IMR-90 (cell line): ENCODE measurements around the gene CHIT1. TPM values are rescaled to one million over a fixed set of nuclear protein-coding genes. Genes with fewer than 3 reads are reported as not detected.

Experiments used
- ATAC-seq: fragments of 200-7000 bp; cut with Tn5 transposase; 2 replicates; pipeline ENCODE4 v1.9.1; 2020; ENCODE audit warnings: low read depth, mild to moderate bottlenecking, moderate library complexity
- BruUV-seq: library from RNA; stranded (reverse); fragments of 400-500 nt; replicated peaks from 2 replicates; lab custom pipeline; 2021; lab: Mats Ljungman, UMichigan
- CTCF ChIA-PET: fragments of 300-600 bp; formaldehyde crosslinking; extraction: SDS; loops from one replicate; lab custom pipeline; 2021; ENCODE audit warnings: antibody characterized with exemption; lab: Yijun Ruan, JAX
- POLR2A ChIA-PET: fragments of 300-600 bp; sonication (Branson Sonifier 250); formaldehyde crosslinking; loops from one replicate; lab custom pipeline; 2022; ENCODE audit warnings: antibody characterized with exemption; ENCODE audit not compliant: unreplicated experiment; lab: Charles Lee
- DNase-seq: peaks from one replicate; pipeline ENCODE4 v3.0.0; 2013
- H2AFZ ChIP-seq: replicated peaks from 2 replicates; pipeline ENCODE3; 2013; ENCODE audit warnings: low read length, mild to moderate bottlenecking; ENCODE audit not compliant: poor library complexity
- H2AK5ac ChIP-seq: 2 replicates; pipeline ENCODE4 v1.6.1; 2013; ENCODE audit warnings: low read depth, low read length, inconsistent platforms
- H2AK9ac ChIP-seq: replicated peaks from 2 replicates; pipeline ENCODE3; 2013; ENCODE audit warnings: mild to moderate bottlenecking, low read depth, low read length, moderate library complexity; ENCODE audit not compliant: poor library complexity
- H2BK120ac ChIP-seq: 2 replicates; pipeline ENCODE4 v1.6.1; 2013; ENCODE audit warnings: low read depth, low read length, inconsistent platforms
- H2BK15ac ChIP-seq: 3 replicates; pipeline ENCODE4 v1.6.1; 2013; ENCODE audit warnings: low read depth, low read length, inconsistent platforms
- H2BK20ac ChIP-seq: 2 replicates; pipeline ENCODE4 v1.6.1; 2013; ENCODE audit warnings: low read depth, mild to moderate bottlenecking, inconsistent platforms, low read length, moderate library complexity
- H2BK5ac ChIP-seq: 2 replicates; pipeline ENCODE4 v1.6.1; 2013; ENCODE audit warnings: mild to moderate bottlenecking, low read depth, low read length, inconsistent platforms; ENCODE audit not compliant: poor library complexity, severe bottlenecking
- H3K14ac ChIP-seq: replicated peaks from 2 replicates; pipeline ENCODE4 v1.6.1; 2013; ENCODE audit warnings: low read depth, low read length, inconsistent platforms
- H3K18ac ChIP-seq: 2 replicates; pipeline ENCODE4 v1.6.1; 2013; ENCODE audit warnings: low read depth, low read length, control low read depth
- H3K23ac ChIP-seq: 2 replicates; pipeline ENCODE4 v1.6.1; 2013; ENCODE audit warnings: low read depth, low read length, inconsistent platforms
- H3K27ac ChIP-seq: 2 replicates; pipeline ENCODE4 v1.5.1; 2013; ENCODE audit warnings: mild to moderate bottlenecking, control low read depth, low read length; ENCODE audit not compliant: insufficient read depth
- H3K27me3 ChIP-seq: 2 replicates; pipeline ENCODE4 v1.6.1; 2013; ENCODE audit warnings: low read length; ENCODE audit not compliant: control insufficient read depth, insufficient read depth
- H3K36me3 ChIP-seq: 2 replicates; pipeline ENCODE4 v1.6.1; 2013; ENCODE audit warnings: low read length, mixed read lengths; ENCODE audit not compliant: control insufficient read depth, insufficient read depth
- H3K4ac ChIP-seq: 2 replicates; pipeline ENCODE4 v1.6.1; 2013; ENCODE audit warnings: low read depth, low read length, inconsistent platforms
- H3K4me1 ChIP-seq: 2 replicates; pipeline ENCODE4 v1.6.1; 2013; ENCODE audit warnings: low read length, mixed read lengths; ENCODE audit not compliant: control insufficient read depth, insufficient read depth
- H3K4me2 ChIP-seq: 2 replicates; pipeline ENCODE4 v1.6.1; 2013; ENCODE audit warnings: low read depth, mild to moderate bottlenecking, control low read depth, low read length, moderate library complexity
- H3K4me3 ChIP-seq: 2 replicates; pipeline ENCODE4 v1.5.1; 2013; ENCODE audit warnings: low read depth, mild to moderate bottlenecking, control low read depth, low read length, moderate library complexity; ENCODE audit not compliant: insufficient read depth
- H3K56ac ChIP-seq: 2 replicates; pipeline ENCODE4 v1.6.1; 2013; ENCODE audit warnings: low read length, inconsistent platforms; ENCODE audit not compliant: insufficient read depth; ENCODE audit errors: extremely low read depth
- H3K79me1 ChIP-seq, 2 experiments: 2 replicates each; pipeline ENCODE4 v1.6.1; 2013; ENCODE audit warnings: low read length in 2 of 2, inconsistent platforms in 1 of 2, low read depth in 1 of 2
- H3K9ac ChIP-seq: 2 replicates; pipeline ENCODE4 v1.6.1; 2013; ENCODE audit warnings: low read depth, low read length, control low read depth
- H3K9me1 ChIP-seq: 2 replicates; pipeline ENCODE4 v1.6.1; 2013; ENCODE audit warnings: low read length, inconsistent platforms; ENCODE audit not compliant: insufficient read depth
- H3K9me3 ChIP-seq: 2 replicates; pipeline ENCODE4 v1.6.1; 2013; ENCODE audit warnings: low read length; ENCODE audit not compliant: control insufficient read depth, insufficient read depth
- H4K20me1 ChIP-seq: 2 replicates; pipeline ENCODE4 v1.6.1; 2013; ENCODE audit warnings: low read length, inconsistent platforms; ENCODE audit not compliant: insufficient read depth
- H4K5ac ChIP-seq: 2 replicates; pipeline ENCODE4 v1.6.1; 2013; ENCODE audit warnings: mild to moderate bottlenecking, low read depth, low read length, control low read depth
- H4K8ac ChIP-seq, 2 experiments: 2 replicates each; pipeline ENCODE4 v1.6.1; 2013; ENCODE audit warnings: low read depth in 2 of 2, low read length in 2 of 2, control low read depth in 1 of 2, inconsistent platforms in 1 of 2
- H4K91ac ChIP-seq: 2 replicates; pipeline ENCODE4 v1.6.1; 2013; ENCODE audit warnings: low read depth, low read length, inconsistent platforms; ENCODE audit not compliant: insufficient read depth
- CHD1 ChIP-seq: IDR thresholded peaks from 2 replicates; pipeline ENCODE4 v1.6.1; 2012; ENCODE audit warnings: low read depth, low read length, improper control_type of control experiment
- NFE2L2 ChIP-seq: fragments of 150-350 bp; IDR thresholded peaks from 2 replicates; pipeline ENCODE4 v1.6.1; 2016; ENCODE audit warnings: low read depth, mild to moderate bottlenecking, low read length
- RCOR1 ChIP-seq: IDR thresholded peaks from 2 replicates; pipeline ENCODE4 v1.6.1; 2012; ENCODE audit warnings: mild to moderate bottlenecking, low read length, improper control_type of control experiment; ENCODE audit not compliant: insufficient replicate concordance
- WGBS, 2 experiments: methylation state at CpG; one replicate each; pipeline versions ENCODE4 v1.1.5 to v1.1.7; 2013; ENCODE audit warnings: missing lambda C conversion rate in 2 of 2; ENCODE audit not compliant: insufficient read length in 1 of 2; ENCODE audit errors: extremely low coverage in 2 of 2; 5-methylcytosine and 5-hydroxymethylcytosine counted together
- dilution Hi-C: fragments of 300-500 bp; cut with HindIII; formaldehyde crosslinking; loops from one replicate; pipeline ENCODE4 v1.14.3; 2018; ENCODE audit warnings: low sequenced_read_pairs; ENCODE audit not compliant: unreplicated experiment
- in situ Hi-C: fragments of 300-500 bp; cut with MboI; formaldehyde crosslinking; loops from 3 replicates; pipeline ENCODE4 v1.14.3; 2019; ENCODE audit warnings: low sequenced_read_pairs, inconsistent platforms, mixed read lengths
- intact Hi-C: fragments of 100-400 bp; cut with micrococcal nuclease; formaldehyde crosslinking; loops from 2 replicates; pipeline ENCODE4 v1.10.0; 2022
- polyA plus RNA-seq, 3 experiments: library from polyadenylated mRNA; depleted of rRNA; stranded (reverse); fragments of >200 nt; gene quantifications; 2 replicates each; pipeline ENCODE4 v1.2.3, GENCODE V29; 2012; ENCODE audit warnings: low replicate concordance in 1 of 3
- total RNA-seq: library from RNA; depleted of rRNA; stranded (reverse); fragments of >200 nt; gene quantifications from 2 replicates; pipeline ENCODE4 v1.2.3, GENCODE V29; 2012
- TF ChIP-seq, protein P1 (sequence below): fragments of 150-350 bp; IDR thresholded peaks from 2 replicates; pipeline ENCODE4 v1.6.1; 2017; ENCODE audit warnings: mild to moderate bottlenecking, antibody characterized with exemption, low read length, low read depth

The CHIT1 gene
- total and polyA plus RNA-seq, 2 of the 4 experiments (the other 2 are of a cell fraction), result not detected

DNA sequence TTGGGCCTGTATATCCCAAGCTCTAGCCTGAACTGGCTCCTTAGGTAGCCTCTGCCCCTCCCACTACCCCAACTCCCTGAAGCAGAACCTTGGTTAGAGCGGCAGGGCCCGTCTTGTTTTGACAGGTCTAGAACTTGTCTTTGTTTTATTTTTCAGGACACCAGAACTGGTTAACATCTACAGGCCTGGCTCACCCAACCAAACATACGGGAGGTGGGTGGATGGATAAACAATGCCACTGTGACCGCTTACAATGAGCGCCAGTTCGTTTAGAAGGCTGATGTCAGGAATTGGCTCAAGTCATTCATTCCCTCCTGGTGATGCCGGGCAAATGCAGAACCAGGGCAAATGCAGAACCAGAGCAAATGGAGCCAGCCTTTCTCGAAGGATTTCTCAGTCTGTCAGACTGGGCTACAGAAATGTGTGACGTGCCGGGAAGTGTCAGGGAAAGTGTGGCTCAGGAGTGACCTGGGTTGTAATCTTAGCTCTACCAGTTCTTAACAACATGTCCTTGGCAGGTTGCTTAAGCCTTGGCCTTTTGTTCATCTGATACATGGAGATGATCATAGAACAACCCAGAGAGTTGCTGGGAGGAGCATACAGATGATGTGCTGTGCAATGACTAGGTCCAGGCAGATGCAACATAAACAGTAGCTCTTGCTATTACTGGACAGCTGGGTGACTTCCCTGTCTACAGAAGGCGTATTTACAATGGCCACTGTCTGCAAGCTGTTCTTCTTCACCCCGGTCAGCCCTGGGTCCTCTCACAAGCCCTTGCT is 45.3 kb upstream of the CHIT1 start (continued):
- TF ChIP-seq RCOR1, result no peak
- no peak for TF ChIP-seq CHD1

DNA sequence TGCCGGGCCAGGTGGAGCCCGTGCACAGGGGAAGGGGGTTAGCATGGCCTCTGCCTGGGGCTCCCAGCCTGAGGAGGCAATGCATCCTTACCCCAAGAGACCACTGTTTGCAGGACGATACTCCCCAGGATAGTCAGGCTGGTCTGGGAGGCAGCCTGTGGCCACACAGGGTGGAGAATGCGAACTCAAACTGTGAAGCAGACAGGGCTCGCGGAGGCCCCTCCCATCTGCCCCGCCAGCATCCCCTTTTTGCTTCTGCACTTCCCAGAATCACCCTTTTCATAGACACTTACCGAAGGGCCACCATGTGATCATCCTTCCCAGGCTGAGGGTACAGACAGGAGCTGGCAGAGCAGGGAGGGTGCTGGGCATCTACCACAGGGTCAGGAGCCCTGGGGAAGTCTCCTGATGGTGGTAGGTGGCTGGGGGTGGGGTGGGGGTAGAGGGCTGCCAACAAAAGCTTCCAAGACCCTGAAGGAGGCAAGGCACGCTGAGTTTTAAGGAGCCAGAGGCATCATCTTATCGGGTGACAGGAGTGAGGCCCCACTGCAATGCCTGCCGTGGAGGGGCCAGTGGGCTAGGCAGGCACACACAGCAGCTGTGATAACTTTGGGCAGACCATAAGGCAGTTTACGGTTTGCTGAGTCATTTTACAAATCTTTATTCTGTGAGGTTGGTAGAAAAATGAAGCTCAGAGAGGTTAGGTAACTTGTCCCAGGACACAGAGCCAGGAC is 44.6 kb upstream of the CHIT1 start:
- ATAC-seq, result no peak
- no TSS peak for BruUV-seq
- TF ChIP-seq, protein P1, sequence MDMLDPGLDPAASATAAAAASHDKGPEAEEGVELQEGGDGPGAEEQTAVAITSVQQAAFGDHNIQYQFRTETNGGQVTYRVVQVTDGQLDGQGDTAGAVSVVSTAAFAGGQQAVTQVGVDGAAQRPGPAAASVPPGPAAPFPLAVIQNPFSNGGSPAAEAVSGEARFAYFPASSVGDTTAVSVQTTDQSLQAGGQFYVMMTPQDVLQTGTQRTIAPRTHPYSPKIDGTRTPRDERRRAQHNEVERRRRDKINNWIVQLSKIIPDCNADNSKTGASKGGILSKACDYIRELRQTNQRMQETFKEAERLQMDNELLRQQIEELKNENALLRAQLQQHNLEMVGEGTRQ, result no peak
- peak; percentile 66; the same call in 1 of the 2 replicates for TF ChIP-seq NFE2L2
- peak overlapping the region; percentile 20; the same call in 1 of the 2 replicates for H2AK5ac ChIP-seq
- H3K9me1 ChIP-seq, result no peaks in the 10 kb centered on the region; the same call in 1 of the 2 replicates
- H2BK5ac ChIP-seq, result no peak overlapping the region
- H3K14ac ChIP-seq, result no peak overlapping the region
- H3K36me3 ChIP-seq, result no peaks in the 10 kb centered on the region
- intact Hi-C loops, result loop anchor here (1.0 to 2.0 kb wide), 4 partner anchors 31 to 213 kb away; partner anchors contain the start of gene BTG2
- H2BK15ac ChIP-seq, result no peak overlapping the region
- peaks cover 12% of the 10 kb centered on the region; the same call in 1 of the 2 replicates for H3K4me1 ChIP-seq
- in situ Hi-C loops, result loop anchor here (5.0 to 10.0 kb wide), 3 partner anchors 63 to 213 kb away; no protein-coding TSS in a partner anchor
- no peak overlapping the region for H2BK20ac ChIP-seq
- H3K9me3 ChIP-seq, result no peaks in the 10 kb centered on the region
- no peak overlapping the region for H3K4ac ChIP-seq
- H3K27me3 ChIP-seq, result no peaks in the 10 kb centered on the region; the same call in 1 of the 2 replicates
- no peak overlapping the region for H3K23ac ChIP-seq
- no peak overlapping the region for H3K27ac ChIP-seq
- WGBS, 2 experiments, result 77% methylated on average over 7 of the region's 12 CpGs; no CpG with 5 or more reads in 1 of the 2 experiments
- no peak overlapping the region for H2BK120ac ChIP-seq
- no peak overlapping the region for H4K8ac ChIP-seq
- H2AFZ ChIP-seq, result peak overlapping the region; percentile 21
- no peak overlapping the region for H3K18ac ChIP-seq
- ChIA-PET CTCF (interaction anchor here (0.8 kb wide), 1 partner anchor 244 kb away, joined by 3 read pairs; no protein-coding TSS in a partner anchor), POLR2A (no interaction called here)
- H3K79me1 ChIP-seq, result no peaks in the 10 kb centered on the region
- H3K4me2 ChIP-seq, result no peak overlapping the region
- no peaks in the 10 kb centered on the region for H4K20me1 ChIP-seq
- H2AK9ac ChIP-seq, result no peak overlapping the region
- H4K91ac ChIP-seq, result no peak overlapping the region
- no peak overlapping the region for H3K9ac ChIP-seq
- no peak overlapping the region for H3K56ac ChIP-seq
- no peak overlapping the region for H3K4me3 ChIP-seq
- no peak for DNase-seq
- dilution Hi-C loops, result no loop called here
- H4K5ac ChIP-seq, result no peak overlapping the region
